K562 (cell line): ENCODE data around the gene IMMP2L. TPM values are rescaled to one million over a fixed set of nuclear protein-coding genes. Genes with fewer than 3 reads are reported as not detected.

Source experiments
- CREB3 ChIP-seq: fragments of 450-650 bp; conservative IDR thresholded peaks from 2 replicates; pipeline ENCODE4 v1.6.1; 2016; ENCODE audit warnings: missing genetic modification characterization, low read depth, mild to moderate bottlenecking, missing compliant biosample characterization, moderate library complexity
- DACH1 ChIP-seq: fragments of 450-650 bp; IDR thresholded peaks from 2 replicates; pipeline ENCODE4 v1.6.1; 2018; ENCODE audit not compliant: partially characterized antibody
- GATAD2A ChIP-seq: fragments of 450-650 bp; IDR thresholded peaks from 2 replicates; pipeline ENCODE4 v1.6.1; 2017
- HLTF ChIP-seq: fragments of 450-650 bp; IDR thresholded peaks from 2 replicates; pipeline ENCODE4 v1.6.1; 2016
- RAD21 ChIP-seq, 2 experiments: fragments of 250-450 bp in 1 of 2; fragments of 450-650 bp in 1 of 2; sonication (Bioruptor Pico) in 1 of 2; formaldehyde crosslinking in 1 of 2; IDR thresholded peaks in 1 of 2; conservative IDR thresholded peaks in 1 of 2; 2 replicates each; pipeline versions ENCODE4 v1.4.0 to v1.8.0; 2020 to 2022; ENCODE audit warnings: mild to moderate bottlenecking in 2 of 2, moderate library complexity in 1 of 2
- SMARCC2 ChIP-seq: fragments of 450-650 bp; IDR thresholded peaks from 2 replicates; pipeline ENCODE4 v1.6.1; 2017; ENCODE audit warnings: antibody characterized with exemption, moderate library complexity, mild to moderate bottlenecking, low read depth
- ZMIZ1 ChIP-seq, 2 experiments: fragments of 150-350 bp in 1 of 2; IDR thresholded peaks; 2 replicates each; pipeline ENCODE4 v1.6.1; 2012 to 2016; ENCODE audit warnings: low read depth in 2 of 2, low read length in 2 of 2, mild to moderate bottlenecking in 1 of 2, moderate library complexity in 1 of 2
- ZNF175 ChIP-seq: fragments of 200-800 bp; sonication (Bioruptor generic); IDR thresholded peaks from 2 replicates; pipeline ENCODE4 v1.6.1; 2016; ENCODE audit warnings: low read depth, mild to moderate bottlenecking, missing genetic modification characterization, missing compliant biosample characterization
- ZNF778 ChIP-seq: fragments of 450-650 bp; formaldehyde crosslinking; IDR thresholded peaks from 2 replicates; pipeline ENCODE4 v1.4.0; 2020; ENCODE audit warnings: mild to moderate bottlenecking, moderate library complexity
- ZNF830 ChIP-seq: fragments of 250-450 bp; sonication (Bioruptor Pico); IDR thresholded peaks from 2 replicates; pipeline ENCODE4 v1.5.0; 2021; ENCODE audit warnings: mild to moderate bottlenecking
- polyA plus RNA-seq, 8 experiments: library from polyadenylated mRNA; depleted of rRNA in 4 of 8; stranded (reverse) in 5 of 8; unstranded in 3 of 8; fragments of >200 nt; fragmentation: Nextera tagmentation in 2 of 8; fragmentation: Illumina TruSeq in 1 of 8; extraction: Ambion mirVana in 2 of 8; extraction: Trizol in 1 of 8; gene quantifications; 2 replicates each; pipeline versions ENCODE4 v1.2.1 to v1.2.3, GENCODE V29; 2011 to 2014; ENCODE audit warnings: inconsistent platforms in 1 of 8, missing spikeins in 1 of 8
- total RNA-seq, 7 experiments: library from RNA; depleted of rRNA in 6 of 7; stranded (reverse); fragments of >200 nt in 6 of 7; fragmentation: Illumina TruSeq in 2 of 7; extraction: Trizol in 2 of 7; gene quantifications; 2 replicates each; pipeline versions ENCODE4 v1.2.1 to v1.2.3, GENCODE V29; 2011 to 2021; ENCODE audit warnings: low replicate concordance in 1 of 7
- TF ChIP-seq, protein P1 (sequence below): fragments of 450-650 bp; IDR thresholded peaks from 2 replicates; pipeline ENCODE4 v1.6.1; 2018; ENCODE audit not compliant: partially characterized antibody
- TF ChIP-seq, protein P2 (sequence below): fragments of 250-450 bp; sonication (Bioruptor Pico); IDR thresholded peaks from 2 replicates; pipeline ENCODE4 v1.4.0; 2020
- TF ChIP-seq, protein P3 (sequence below): fragments of 450-650 bp; IDR thresholded peaks from 2 replicates; pipeline ENCODE4 v1.6.1; 2017; ENCODE audit warnings: antibody characterized with exemption, mild to moderate bottlenecking

The IMMP2L gene
- total and polyA plus RNA-seq, 9 of the 15 experiments (the other 6 are each of a cell fraction or from before 2014, with no cell fraction given): 29.7 to 116 (median 53.0) TPM

DNA sequence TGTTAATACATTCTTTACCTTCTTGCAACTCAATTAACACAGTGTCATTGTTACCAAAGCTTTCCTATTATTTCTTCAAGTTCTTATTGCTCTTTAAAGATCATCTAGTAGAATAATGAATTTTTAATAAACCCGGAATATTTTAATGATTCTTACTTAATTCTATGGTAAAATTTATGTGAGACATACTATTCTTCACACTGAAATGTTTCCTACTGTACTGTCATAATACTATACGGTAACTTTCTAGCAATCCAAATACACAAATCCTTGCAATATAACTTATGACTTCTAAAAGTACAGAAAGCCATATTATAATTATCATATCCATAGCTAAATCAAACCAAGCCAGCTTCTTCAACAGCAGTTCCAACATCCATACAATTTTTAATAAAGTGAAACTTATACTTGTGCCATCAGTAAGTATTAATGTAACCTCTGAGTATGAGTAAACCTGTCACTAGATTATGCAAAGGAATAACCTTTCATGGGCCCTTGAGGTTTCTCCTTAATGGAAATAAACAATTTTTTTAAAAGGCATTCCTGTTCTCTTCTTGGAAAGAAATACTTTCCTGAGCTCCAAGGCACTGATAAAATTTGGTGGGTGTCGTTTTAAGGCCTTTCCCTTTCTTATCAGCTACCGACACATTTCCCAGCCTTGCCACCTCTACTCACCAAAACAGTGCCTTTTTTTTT is 87.4 kb downstream of the IMMP2L start (continued):
- TF ChIP-seq ZMIZ1 (IDR thresholded peaks at IDR 0.05; ENCODE audit: low read depth in 2 of 2, low read length in 2 of 2) (peak in 1 of 2 experiments; percentile 92; a peak in 2 of 4 replicates), ZNF778 (CRISPR knock-in tag) (no peak), GATAD2A (peak; percentile 99), RAD21 (CRISPR knock-in tag; conservative IDR thresholded peaks at IDR 0.05 in 1 of 2, IDR thresholded peaks at IDR 0.05 in 1 of 2) (0 out of 4 replicates have a peak, but pooled peaks of 1 of the 2 experiments have one; percentile 14), DACH1 (peak; percentile 84), CREB3 (tag) (no peak), SMARCC2 (peak; percentile 96), ZNF830 (CRISPR knock-in tag) (no peak), HLTF (no peak), ZNF175 (CRISPR knock-in tag) (peak; percentile 49)
- TF ChIP-seq, protein P1, sequence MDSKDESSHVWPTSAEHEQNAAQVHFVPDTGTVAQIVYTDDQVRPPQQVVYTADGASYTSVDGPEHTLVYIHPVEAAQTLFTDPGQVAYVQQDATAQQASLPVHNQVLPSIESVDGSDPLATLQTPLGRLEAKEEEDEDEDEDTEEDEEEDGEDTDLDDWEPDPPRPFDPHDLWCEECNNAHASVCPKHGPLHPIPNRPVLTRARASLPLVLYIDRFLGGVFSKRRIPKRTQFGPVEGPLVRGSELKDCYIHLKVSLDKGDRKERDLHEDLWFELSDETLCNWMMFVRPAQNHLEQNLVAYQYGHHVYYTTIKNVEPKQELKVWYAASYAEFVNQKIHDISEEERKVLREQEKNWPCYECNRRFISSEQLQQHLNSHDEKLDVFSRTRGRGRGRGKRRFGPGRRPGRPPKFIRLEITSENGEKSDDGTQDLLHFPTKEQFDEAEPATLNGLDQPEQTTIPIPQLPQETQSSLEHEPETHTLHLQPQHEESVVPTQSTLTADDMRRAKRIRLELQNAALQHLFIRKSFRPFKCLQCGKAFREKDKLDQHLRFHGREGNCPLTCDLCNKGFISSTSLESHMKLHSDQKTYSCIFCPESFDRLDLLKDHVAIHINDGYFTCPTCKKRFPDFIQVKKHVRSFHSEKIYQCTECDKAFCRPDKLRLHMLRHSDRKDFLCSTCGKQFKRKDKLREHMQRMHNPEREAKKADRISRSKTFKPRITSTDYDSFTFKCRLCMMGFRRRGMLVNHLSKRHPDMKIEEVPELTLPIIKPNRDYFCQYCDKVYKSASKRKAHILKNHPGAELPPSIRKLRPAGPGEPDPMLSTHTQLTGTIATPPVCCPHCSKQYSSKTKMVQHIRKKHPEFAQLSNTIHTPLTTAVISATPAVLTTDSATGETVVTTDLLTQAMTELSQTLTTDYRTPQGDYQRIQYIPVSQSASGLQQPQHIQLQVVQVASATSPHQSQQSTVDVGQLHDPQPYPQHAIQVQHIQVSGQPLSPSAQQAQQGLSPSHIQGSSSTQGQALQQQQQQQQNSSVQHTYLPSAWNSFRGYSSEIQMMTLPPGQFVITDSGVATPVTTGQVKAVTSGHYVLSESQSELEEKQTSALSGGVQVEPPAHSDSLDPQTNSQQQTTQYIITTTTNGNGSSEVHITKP: peak; percentile 31
- TF ChIP-seq, protein P2, sequence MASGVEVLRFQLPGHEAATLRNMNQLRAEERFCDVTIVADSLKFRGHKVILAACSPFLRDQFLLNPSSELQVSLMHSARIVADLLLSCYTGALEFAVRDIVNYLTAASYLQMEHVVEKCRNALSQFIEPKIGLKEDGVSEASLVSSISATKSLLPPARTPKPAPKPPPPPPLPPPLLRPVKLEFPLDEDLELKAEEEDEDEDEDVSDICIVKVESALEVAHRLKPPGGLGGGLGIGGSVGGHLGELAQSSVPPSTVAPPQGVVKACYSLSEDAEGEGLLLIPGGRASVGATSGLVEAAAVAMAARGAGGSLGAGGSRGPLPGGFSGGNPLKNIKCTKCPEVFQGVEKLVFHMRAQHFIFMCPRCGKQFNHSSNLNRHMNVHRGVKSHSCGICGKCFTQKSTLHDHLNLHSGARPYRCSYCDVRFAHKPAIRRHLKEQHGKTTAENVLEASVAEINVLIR: no peak
- TF ChIP-seq, protein P3, sequence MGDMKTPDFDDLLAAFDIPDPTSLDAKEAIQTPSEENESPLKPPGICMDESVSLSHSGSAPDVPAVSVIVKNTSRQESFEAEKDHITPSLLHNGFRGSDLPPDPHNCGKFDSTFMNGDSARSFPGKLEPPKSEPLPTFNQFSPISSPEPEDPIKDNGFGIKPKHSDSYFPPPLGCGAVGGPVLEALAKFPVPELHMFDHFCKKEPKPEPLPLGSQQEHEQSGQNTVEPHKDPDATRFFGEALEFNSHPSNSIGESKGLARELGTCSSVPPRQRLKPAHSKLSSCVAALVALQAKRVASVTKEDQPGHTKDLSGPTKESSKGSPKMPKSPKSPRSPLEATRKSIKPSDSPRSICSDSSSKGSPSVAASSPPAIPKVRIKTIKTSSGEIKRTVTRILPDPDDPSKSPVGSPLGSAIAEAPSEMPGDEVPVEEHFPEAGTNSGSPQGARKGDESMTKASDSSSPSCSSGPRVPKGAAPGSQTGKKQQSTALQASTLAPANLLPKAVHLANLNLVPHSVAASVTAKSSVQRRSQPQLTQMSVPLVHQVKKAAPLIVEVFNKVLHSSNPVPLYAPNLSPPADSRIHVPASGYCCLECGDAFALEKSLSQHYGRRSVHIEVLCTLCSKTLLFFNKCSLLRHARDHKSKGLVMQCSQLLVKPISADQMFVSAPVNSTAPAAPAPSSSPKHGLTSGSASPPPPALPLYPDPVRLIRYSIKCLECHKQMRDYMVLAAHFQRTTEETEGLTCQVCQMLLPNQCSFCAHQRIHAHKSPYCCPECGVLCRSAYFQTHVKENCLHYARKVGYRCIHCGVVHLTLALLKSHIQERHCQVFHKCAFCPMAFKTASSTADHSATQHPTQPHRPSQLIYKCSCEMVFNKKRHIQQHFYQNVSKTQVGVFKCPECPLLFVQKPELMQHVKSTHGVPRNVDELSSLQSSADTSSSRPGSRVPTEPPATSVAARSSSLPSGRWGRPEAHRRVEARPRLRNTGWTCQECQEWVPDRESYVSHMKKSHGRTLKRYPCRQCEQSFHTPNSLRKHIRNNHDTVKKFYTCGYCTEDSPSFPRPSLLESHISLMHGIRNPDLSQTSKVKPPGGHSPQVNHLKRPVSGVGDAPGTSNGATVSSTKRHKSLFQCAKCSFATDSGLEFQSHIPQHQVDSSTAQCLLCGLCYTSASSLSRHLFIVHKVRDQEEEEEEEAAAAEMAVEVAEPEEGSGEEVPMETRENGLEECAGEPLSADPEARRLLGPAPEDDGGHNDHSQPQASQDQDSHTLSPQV: peak; percentile 70
